Measurements from ENCODE around the gene ODAM. TPM values are rescaled to one million over a fixed set of nuclear protein-coding genes. Genes with fewer than 3 reads are reported as not detected.

Gene ODAM
- not detected in 2 replicates for total RNA-seq (2022)
- not detected for Bru-seq, nascent RNA
- percentile 9 among the genes with signal in this experiment for BruChase-seq, experiment 1, labeled RNA remaining after a 6-hour chase
- BruChase-seq, experiment 2, labeled RNA remaining after a 2-hour chase = not detected
- long read RNA-seq = 0 reads

GRCh38 chr4:70195425-70195824 lies at the start of gene ODAM:
Gene ODAM, plus strand, starts transcription at chr4:70195725. Its CDS starts 819 bp downstream, at chr4:70196544.
- intact Hi-C loops (cut with micrococcal nuclease) = no loop called here
- Mint-ChIP-seq H3K36me3 (ENCODE audit: insufficient read depth, unreplicated experiment) (no peaks in the 10 kb centered on the region), H3K27me3 (ENCODE audit: insufficient read depth, unreplicated experiment) (peaks cover 49% of the 10 kb centered on the region), H3K9me3 (ENCODE audit: unreplicated experiment) (no peaks in the 10 kb centered on the region), H3K4me1 (ENCODE audit: insufficient read depth, unreplicated experiment) (no peaks in the 10 kb centered on the region), H3K27ac (ENCODE audit: low read depth, unreplicated experiment) (no peak within 1 kb of the TSS), H3K4me3 (ENCODE audit: unreplicated experiment) (no peak within 1 kb of the TSS)
- no TSS peak for BruUV-seq (replicated peaks)
- DNase-seq (ENCODE audit: unreplicated experiment) = no peak
- CTCF ChIA-PET = no interaction called here
- POLR2A ChIA-PET = no interaction called here
- TF ChIP-seq CTCF (IDR thresholded peaks at IDR 0.05; ENCODE audit: unreplicated experiment) = no peak

GRCh38 chr4:70151271-70151670 lies 44.3 kb upstream of the ODAM start:
- Mint-ChIP-seq H3K27me3 (ENCODE audit: insufficient read depth, unreplicated experiment) (peaks cover 23% of the 10 kb centered on the region), H3K36me3 (ENCODE audit: insufficient read depth, unreplicated experiment) (no peaks in the 10 kb centered on the region), H3K4me1 (ENCODE audit: insufficient read depth, unreplicated experiment) (no peaks in the 10 kb centered on the region), H3K4me3 (ENCODE audit: unreplicated experiment) (no peak overlapping the region), H3K27ac (ENCODE audit: low read depth, unreplicated experiment) (no peak overlapping the region), H3K9me3 (ENCODE audit: unreplicated experiment) (no peaks in the 10 kb centered on the region)
- no peak for DNase-seq (ENCODE audit: unreplicated experiment)
- CTCF ChIA-PET = interaction anchor here (0.6 to 0.9 kb wide), 3 partner anchors 216 to 1776 kb away, joined by 3 to 5 read pairs (median 3); no protein-coding TSS in a partner anchor
- BruUV-seq (replicated peaks) = no TSS peak
- TF ChIP-seq CTCF (IDR thresholded peaks at IDR 0.05; ENCODE audit: unreplicated experiment) = no peak
- intact Hi-C loops (cut with micrococcal nuclease) = no loop called here
- POLR2A ChIA-PET = no interaction called here

GRCh38 chr4:70152088-70152487 lies 43.4 kb upstream of the ODAM start:
- CTCF ChIA-PET = interaction anchor here (0.6 to 0.9 kb wide), 2 partner anchors 219 to 1777 kb away, joined by 3 read pairs; no protein-coding TSS in a partner anchor
- Mint-ChIP-seq H3K4me3 (ENCODE audit: unreplicated experiment) (no peak overlapping the region), H3K36me3 (ENCODE audit: insufficient read depth, unreplicated experiment) (no peaks in the 10 kb centered on the region), H3K4me1 (ENCODE audit: insufficient read depth, unreplicated experiment) (no peaks in the 10 kb centered on the region), H3K9me3 (ENCODE audit: unreplicated experiment) (no peaks in the 10 kb centered on the region), H3K27me3 (ENCODE audit: insufficient read depth, unreplicated experiment) (peaks cover 17% of the 10 kb centered on the region), H3K27ac (ENCODE audit: low read depth, unreplicated experiment) (no peak overlapping the region)
- POLR2A ChIA-PET = no interaction called here
- intact Hi-C loops (cut with micrococcal nuclease) = no loop called here
- no peak for DNase-seq (ENCODE audit: unreplicated experiment)
- no peak for TF ChIP-seq CTCF (IDR thresholded peaks at IDR 0.05; ENCODE audit: unreplicated experiment)
- no TSS peak for BruUV-seq (replicated peaks)

- intact Hi-C loops (cut with micrococcal nuclease) = no loop called here
- ChIA-PET CTCF (no interaction called here), POLR2A (interaction anchor here (0.6 kb wide), 1 partner anchor 363 kb away, joined by 3 read pairs; no protein-coding TSS in a partner anchor)
- BruUV-seq (replicated peaks) = no TSS peak
- DNase-seq (ENCODE audit: unreplicated experiment) = no peak
- Mint-ChIP-seq H3K36me3 (ENCODE audit: insufficient read depth, unreplicated experiment) (no peaks in the 10 kb centered on the region), H3K27me3 (ENCODE audit: insufficient read depth, unreplicated experiment) (peaks cover 9% of the 10 kb centered on the region), H3K4me3 (ENCODE audit: unreplicated experiment) (no peak within 1 kb of the TSS), H3K4me1 (ENCODE audit: insufficient read depth, unreplicated experiment) (no peaks in the 10 kb centered on the region), H3K9me3 (ENCODE audit: unreplicated experiment) (no peaks in the 10 kb centered on the region), H3K27ac (ENCODE audit: low read depth, unreplicated experiment) (no peak within 1 kb of the TSS)
- no peak for TF ChIP-seq CTCF (IDR thresholded peaks at IDR 0.05; ENCODE audit: unreplicated experiment)
Measured at GRCh38 chr4:70153937-70154336, 41.6 kb upstream of the ODAM start, which contains the start of gene PRR27. Gene PRR27, plus strand, starts transcription at chr4:70154237. Its CDS starts 139 bp downstream, at chr4:70154376.

All from MCF 10A (cell line).